NT2/D1 (cell line): ENCODE results near the gene C1orf21.

Source experiments
- DNase-seq: peaks from one replicate; pipeline ENCODE4 v3.0.0-alpha.2; 2011; ENCODE audit warnings: low read depth, low spot score
- H3K27me3 ChIP-seq: 2 replicates; pipeline ENCODE4 v1.6.0; 2011; ENCODE audit warnings: mild to moderate bottlenecking; ENCODE audit not compliant: insufficient read length, insufficient read depth
- H3K36me3 ChIP-seq: 2 replicates; pipeline ENCODE4 v1.6.1; 2011; ENCODE audit warnings: mild to moderate bottlenecking, low read length, mixed read lengths; ENCODE audit not compliant: insufficient read depth, insufficient read length
- H3K4me1 ChIP-seq: 2 replicates; pipeline ENCODE4 v1.5.1; 2011; ENCODE audit not compliant: insufficient read depth, insufficient read length
- H3K4me3 ChIP-seq: 2 replicates; pipeline ENCODE4 v1.5.1; 2011; ENCODE audit warnings: low read depth; ENCODE audit not compliant: insufficient read length
- H3K9ac ChIP-seq: 2 replicates; pipeline ENCODE4 v1.6.0; 2011; ENCODE audit warnings: low read depth; ENCODE audit not compliant: insufficient read length
- H3K9me3 ChIP-seq: 2 replicates; pipeline ENCODE4 v1.5.1; 2011; ENCODE audit warnings: mild to moderate bottlenecking, low read length; ENCODE audit not compliant: insufficient read depth
- SUZ12 ChIP-seq: IDR thresholded peaks from 2 replicates; pipeline ENCODE4 v1.6.1; 2011; ENCODE audit not compliant: insufficient read length, insufficient read depth; ENCODE audit errors: extremely low read depth
- YY1 ChIP-seq: IDR thresholded peaks from 2 replicates; pipeline ENCODE4 v1.6.1; 2011; ENCODE audit not compliant: insufficient read length, insufficient read depth
- ZNF274 ChIP-seq: IDR thresholded peaks from 2 replicates; pipeline ENCODE4 v1.6.1; 2011; ENCODE audit warnings: mild to moderate bottlenecking, low read depth, low read length

The C1orf21 gene

DNA sequence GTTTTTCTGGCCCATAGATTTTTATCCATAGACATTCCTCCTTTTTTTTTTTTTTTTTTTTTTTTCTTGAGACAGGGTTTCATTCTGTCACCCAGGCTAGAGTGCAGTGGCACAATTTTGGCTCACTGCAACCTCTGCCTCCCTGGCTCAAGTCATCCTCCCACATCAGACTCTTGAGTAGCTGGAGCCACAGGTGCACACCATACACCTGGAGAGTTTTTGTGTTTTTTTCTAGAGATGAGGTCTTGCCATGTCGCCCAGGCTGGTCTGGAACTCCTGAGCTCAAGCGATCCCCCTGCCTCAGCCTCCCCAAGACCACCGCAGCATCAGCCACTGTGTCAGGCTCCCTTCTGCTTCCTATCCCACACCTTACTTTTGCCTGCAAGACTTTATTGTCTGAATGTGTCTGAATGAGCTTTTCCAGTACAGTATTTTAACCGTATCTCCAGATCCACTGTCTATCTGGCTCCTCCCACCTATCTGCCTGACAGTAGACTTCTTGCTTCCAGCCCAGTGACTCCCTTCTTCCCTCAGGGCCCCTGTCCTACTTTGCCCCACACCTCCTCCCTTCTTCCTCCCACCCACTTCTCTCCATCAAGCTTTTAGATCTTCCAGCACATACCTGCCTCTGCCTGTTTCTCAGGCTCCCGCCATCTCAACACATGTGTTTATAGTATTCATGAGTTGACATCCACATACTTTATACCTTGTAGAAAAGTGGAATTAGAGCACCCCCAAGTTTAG is 6.1 kb downstream of the C1orf21 start:
- peaks cover 3% of the 10 kb centered on the region for H3K27me3 ChIP-seq

DNA sequence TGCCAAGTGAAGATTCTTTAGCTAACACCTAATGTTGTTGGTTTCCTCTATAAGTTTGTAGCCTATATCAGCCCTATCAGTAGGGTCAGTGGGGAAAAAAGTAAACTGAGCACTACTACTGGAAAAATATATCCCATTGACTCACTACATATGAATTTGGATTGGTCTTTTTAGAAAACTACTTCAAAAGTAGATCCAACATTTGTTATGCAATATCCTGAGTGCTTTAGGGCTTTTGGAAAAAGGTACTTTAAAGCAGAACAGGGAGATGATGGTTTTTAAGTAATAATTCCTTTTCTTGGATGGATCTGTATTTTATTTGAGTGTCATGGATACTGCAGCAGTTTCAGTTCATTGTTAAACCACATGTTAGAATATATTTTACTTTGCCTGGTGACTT is 7.1 kb downstream of the C1orf21 start:
- TF ChIP-seq SUZ12: no peak
- no peak for TF ChIP-seq ZNF274
- TF ChIP-seq YY1: no peak
- no peak for DNase-seq

More for the DNA sequence above, 6.1 kb downstream of the C1orf21 start:
- H3K4me3 ChIP-seq: no peak overlapping the region
- H3K9ac ChIP-seq: no peak overlapping the region
- TF ChIP-seq YY1 (no peak), SUZ12 (no peak), ZNF274 (no peak)
- peaks cover 5% of the 10 kb centered on the region for H3K4me1 ChIP-seq
- no peaks in the 10 kb centered on the region for H3K9me3 ChIP-seq
- DNase-seq: no peak
- H3K36me3 ChIP-seq: no peaks in the 10 kb centered on the region

DNA sequence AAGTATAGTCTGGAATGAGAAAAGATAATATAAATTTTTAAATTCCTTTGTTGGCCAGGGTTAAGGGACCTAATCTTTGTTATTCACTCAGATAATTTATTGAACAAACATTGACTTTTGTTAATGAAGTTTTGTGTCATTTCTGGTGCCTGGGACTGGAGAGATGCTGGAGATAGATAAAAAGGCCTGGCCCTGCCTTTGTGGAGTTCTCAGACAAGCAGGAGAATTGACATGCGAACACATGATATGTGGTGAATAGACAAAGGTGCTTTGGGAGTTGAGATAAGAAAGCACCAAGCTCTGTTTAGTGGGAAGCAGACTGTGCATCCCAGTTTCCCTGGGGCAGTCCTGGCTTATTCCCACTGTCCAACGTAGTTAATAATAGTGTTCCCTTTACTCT is 8.5 kb downstream of the C1orf21 start:
- peaks cover 5% of the 10 kb centered on the region for H3K4me1 ChIP-seq
- no peaks in the 10 kb centered on the region for H3K27me3 ChIP-seq
- TF ChIP-seq ZNF274 (no peak), YY1 (no peak), SUZ12 (no peak)
- H3K9me3 ChIP-seq: no peaks in the 10 kb centered on the region
- H3K4me3 ChIP-seq: no peak overlapping the region
- H3K9ac ChIP-seq: no peak overlapping the region
- no peak for DNase-seq
- no peaks in the 10 kb centered on the region for H3K36me3 ChIP-seq

More for the DNA sequence above, 7.1 kb downstream of the C1orf21 start:
- no peak overlapping the region for H3K4me3 ChIP-seq
- no peaks in the 10 kb centered on the region for H3K36me3 ChIP-seq
- no peaks in the 10 kb centered on the region for H3K27me3 ChIP-seq
- no peak overlapping the region for H3K9ac ChIP-seq
- H3K9me3 ChIP-seq: no peaks in the 10 kb centered on the region
- peaks cover 5% of the 10 kb centered on the region for H3K4me1 ChIP-seq

DNA sequence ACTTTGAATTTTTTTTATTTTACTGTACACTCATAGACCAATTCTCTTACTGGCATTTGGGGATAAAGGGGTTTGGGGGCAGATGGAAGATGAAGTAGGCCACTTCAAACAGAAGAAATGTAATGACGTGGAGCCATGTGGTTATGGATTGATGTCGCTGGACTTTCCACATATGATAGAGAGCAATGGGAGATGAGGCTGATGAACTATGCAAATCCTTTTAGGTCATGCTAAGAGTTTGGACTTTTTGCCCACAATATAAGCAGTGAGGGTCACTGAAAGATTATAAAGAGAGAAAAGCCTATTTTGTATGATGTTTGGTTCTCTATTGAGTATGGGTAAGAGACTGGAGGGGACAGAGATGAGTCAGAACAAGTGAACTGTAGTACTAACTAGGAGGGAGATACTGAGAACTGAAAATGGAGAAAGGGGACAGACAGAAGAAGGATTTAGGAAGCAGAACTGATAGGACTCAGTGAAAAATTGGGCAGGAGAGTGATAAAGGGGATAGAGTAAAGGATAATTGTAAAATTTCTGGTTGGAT is 9.2 kb downstream of the C1orf21 start:
- Histone ChIP-seq H3K9ac (no peak overlapping the region), H3K27me3 (no peaks in the 10 kb centered on the region), H3K4me3 (no peak overlapping the region), H3K9me3 (no peaks in the 10 kb centered on the region), H3K36me3 (no peaks in the 10 kb centered on the region), H3K4me1 (peaks cover 5% of the 10 kb centered on the region)
- no peak for DNase-seq
- TF ChIP-seq YY1: no peak
- no peak for TF ChIP-seq ZNF274
- no peak for TF ChIP-seq SUZ12

DNA sequence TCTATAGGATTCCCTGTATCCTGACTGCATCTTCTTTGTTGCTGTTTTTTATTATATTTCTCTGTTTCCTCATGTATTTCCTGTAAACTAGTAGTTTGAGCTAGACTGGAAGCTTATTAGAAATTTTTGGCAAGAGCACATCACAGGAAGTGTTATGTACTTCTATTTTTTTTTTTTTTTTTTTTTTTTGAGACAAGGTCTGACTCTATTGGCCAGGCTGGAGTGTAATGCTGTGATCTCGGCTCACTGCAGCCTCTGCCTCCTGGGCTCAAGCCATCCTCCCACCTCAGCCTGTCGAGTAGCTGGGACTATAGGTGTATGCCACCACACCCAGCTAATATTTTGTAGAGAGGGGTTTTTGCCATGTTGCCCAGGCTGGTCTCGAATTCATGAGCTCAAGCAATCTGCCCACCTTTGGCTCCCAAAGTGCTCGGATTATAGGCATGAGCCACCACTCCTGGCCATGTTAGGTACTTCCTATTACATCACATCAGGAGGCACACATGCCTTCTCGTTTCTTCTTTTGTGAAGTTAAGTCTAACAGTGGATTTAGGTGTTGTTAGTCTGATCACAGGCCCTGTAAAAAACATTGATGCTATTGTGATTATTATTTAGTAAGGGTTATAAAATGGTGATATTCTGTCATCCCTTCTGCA is 12.5 kb downstream of the C1orf21 start:
- Histone ChIP-seq H3K36me3 (no peaks in the 10 kb centered on the region), H3K4me3 (no peak overlapping the region), H3K4me1 (no peaks in the 10 kb centered on the region), H3K27me3 (no peaks in the 10 kb centered on the region), H3K9me3 (no peaks in the 10 kb centered on the region), H3K9ac (no peak overlapping the region)
- DNase-seq: no peak
- no peak for TF ChIP-seq YY1
- TF ChIP-seq ZNF274: no peak
- no peak for TF ChIP-seq SUZ12

DNA sequence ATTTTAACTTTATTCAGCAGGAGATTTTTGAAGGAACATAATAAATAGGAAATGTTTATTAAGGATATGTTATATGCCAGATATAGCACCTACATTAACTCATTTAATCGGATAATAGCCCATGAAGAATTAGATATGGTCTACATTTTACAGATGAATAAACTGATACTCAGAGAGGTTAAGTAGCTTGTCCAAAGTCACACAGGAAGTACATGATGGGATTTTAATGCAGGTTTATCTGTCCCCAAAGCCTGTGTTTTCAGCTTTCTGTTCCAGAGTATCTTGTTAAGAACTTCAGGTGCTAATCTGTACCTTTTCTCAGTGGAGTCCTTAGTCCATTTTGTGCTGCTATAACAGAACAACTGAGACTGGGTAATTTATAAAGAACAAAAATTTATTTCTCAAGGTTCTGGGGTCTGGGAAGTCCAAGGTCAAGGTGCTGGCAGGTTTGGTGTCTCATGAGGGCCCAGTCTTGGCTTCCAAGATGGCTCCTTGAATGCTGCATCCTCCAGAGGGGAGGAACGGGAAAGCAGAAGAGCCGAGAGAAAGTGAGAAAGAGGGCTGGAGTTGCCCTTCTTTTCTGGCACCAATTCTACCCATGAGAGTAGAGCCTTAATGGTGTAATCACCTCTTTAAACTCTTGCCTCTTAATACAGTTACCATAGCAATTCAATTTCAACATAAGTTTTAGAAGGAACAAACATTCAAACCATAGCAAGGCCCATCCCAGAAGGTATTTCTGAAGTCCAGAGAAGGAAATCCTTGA is 17.3 kb downstream of the C1orf21 start:
- no peak for TF ChIP-seq YY1
- no peak for TF ChIP-seq ZNF274
- no peak for TF ChIP-seq SUZ12
- no peaks in the 10 kb centered on the region for H3K9me3 ChIP-seq

DNA sequence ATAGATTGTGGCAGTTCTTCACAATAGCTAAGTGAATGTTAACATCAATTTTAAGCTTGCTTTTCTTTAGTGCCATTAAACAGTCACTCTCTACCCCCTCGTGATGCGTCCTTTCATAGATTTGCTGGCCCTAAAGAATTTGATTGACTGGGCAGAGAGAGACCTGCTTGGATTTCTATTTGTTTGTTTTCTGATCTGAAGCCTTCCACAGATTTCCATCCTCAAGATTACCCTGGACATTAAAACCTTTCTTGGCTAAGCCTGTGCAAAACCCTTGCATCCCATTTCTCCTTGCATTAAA is 17.8 kb downstream of the C1orf21 start:
- no peak overlapping the region for H3K9ac ChIP-seq
- DNase-seq: no peak
- H3K4me1 ChIP-seq: no peaks in the 10 kb centered on the region
- H3K27me3 ChIP-seq: no peaks in the 10 kb centered on the region
- no peaks in the 10 kb centered on the region for H3K9me3 ChIP-seq
- TF ChIP-seq SUZ12 (no peak), ZNF274 (no peak), YY1 (no peak)
- H3K4me3 ChIP-seq: no peak overlapping the region
- H3K36me3 ChIP-seq: no peaks in the 10 kb centered on the region

More for the DNA sequence above, 17.3 kb downstream of the C1orf21 start:
- no peak for DNase-seq
- Histone ChIP-seq H3K27me3 (no peaks in the 10 kb centered on the region), H3K4me1 (no peaks in the 10 kb centered on the region), H3K36me3 (no peaks in the 10 kb centered on the region), H3K9ac (no peak overlapping the region), H3K4me3 (no peak overlapping the region)
